HL-60/S4 (cell line): ENCODE results near the gene NBPF3.

Experiments
- in situ Hi-C: fragments of 300-500 bp; cut with MboI; formaldehyde crosslinking; loops from 2 replicates; pipeline ENCODE4 v1.14.3; 2022; ENCODE audit warnings: low sequenced_read_pairs

The NBPF3 gene

GRCh38 chr1:21491488-21492355 is 51.8 kb downstream of the NBPF3 start:
- in situ Hi-C loops, result no loop called here

DNA sequence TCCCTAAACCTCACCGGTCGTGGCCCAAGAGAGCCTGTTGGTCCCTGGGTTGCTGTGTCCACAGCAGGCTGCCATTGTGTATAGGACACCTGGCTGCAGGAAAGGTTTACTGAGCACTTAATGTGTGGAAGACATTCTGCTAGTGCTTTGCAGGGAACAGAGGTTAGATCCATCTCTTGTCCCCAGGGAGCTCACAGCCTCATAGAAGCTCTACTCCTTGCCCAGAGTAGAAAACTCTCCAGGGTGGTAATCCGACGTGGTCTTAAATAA is 52.4 kb downstream of the NBPF3 start:
- in situ Hi-C loops, result no loop called here

GRCh38 chr1:21494196-21494595 is 54.3 kb downstream of the NBPF3 start:
- in situ Hi-C loops, result no loop called here

DNA sequence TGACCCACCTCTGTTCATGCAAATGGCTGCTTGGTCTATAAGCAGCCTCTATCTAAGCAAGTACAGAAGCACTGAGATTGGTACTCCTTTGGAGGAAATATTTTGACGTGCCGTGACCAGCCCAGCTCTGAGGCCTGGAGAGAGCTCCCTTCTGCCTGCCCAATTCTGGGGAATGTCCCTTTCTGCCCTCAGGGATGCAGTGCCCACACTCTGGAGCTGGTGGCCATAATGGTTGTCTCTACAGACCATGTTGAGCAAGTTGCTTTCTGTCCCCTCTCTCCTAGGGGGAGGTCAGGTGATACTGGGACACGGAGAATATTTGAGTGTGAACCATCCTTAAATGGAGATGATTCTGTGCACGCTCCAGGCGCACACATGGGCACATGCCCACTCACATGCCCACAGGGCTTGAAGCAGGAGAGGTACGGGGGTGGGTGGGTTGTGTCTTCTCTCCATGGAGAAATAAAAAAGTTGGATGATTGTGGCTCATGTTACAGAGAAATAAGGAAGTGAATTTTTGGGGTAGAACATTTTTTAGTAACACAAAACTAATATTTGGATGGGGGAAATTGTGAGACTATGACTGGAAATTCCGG is 55.4 kb downstream of the NBPF3 start:
- in situ Hi-C loops, result no loop called here

- in situ Hi-C loops, result no loop called here
Measured at GRCh38 chr1:21496063-21496462, 56.1 kb downstream of the NBPF3 start.

GRCh38 chr1:21496886-21497285 is 56.9 kb downstream of the NBPF3 start:
- in situ Hi-C loops, result no loop called here

DNA sequence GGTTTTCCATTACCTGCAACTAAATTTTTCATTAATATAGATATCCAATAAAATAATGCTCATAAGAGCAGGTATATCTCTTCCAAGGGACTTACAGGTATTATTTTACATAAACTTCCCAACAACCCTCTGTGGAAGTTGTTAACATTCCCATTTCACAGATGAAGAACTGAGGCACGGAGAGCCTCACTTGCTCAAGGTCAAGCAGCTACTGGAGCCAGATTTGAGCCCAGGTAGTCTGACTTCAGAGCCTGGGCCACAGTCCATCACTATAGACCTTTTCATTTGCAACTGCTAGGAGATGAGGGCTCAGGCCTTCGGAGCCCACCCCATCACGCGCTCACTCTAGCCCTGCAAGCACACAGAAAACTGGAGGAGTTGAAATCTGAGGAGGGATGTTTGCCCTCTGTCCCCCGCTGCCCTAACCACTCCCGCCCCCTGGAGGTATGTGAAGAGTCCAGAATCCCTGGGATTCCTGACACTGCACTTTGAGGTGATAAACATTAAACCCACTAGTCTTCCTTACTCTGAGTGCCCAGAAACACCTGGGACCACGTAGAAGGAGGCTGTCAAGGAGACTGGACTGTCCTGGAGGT is 57.6 kb downstream of the NBPF3 start:
- in situ Hi-C loops, result no loop called here

DNA sequence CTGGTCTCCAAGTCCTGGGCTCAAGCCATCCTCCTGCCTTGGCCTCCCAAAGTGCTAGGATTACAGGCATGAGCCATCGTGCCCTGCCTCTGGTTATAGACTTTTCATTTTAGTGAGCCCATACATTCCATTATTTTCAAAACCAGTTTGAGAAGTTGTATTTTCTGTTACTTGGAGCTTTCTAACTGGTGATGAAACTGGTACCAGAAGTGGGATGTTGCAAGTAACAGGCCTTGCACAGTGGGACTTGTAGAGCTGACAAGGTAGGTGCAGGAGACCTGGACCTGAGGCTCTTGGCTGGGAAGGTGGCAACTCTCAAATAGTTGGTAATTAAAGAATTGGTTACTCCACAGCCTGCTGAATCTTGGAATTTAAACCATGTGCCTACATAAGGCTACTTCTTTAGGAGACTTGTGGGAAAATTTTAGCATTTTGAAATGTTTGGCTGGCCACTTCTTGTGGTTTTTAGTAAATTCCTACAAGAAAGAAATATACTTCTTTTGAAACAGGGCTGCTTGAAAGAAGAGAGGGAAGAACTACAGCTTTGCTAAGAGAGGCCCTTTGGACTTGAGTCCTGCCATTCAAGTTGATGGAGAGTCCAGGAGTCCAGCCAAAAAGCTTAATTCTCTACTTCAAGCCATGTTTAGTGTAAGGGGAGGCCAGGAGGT is 59.5 kb downstream of the NBPF3 start:
- in situ Hi-C loops, result no loop called here

DNA sequence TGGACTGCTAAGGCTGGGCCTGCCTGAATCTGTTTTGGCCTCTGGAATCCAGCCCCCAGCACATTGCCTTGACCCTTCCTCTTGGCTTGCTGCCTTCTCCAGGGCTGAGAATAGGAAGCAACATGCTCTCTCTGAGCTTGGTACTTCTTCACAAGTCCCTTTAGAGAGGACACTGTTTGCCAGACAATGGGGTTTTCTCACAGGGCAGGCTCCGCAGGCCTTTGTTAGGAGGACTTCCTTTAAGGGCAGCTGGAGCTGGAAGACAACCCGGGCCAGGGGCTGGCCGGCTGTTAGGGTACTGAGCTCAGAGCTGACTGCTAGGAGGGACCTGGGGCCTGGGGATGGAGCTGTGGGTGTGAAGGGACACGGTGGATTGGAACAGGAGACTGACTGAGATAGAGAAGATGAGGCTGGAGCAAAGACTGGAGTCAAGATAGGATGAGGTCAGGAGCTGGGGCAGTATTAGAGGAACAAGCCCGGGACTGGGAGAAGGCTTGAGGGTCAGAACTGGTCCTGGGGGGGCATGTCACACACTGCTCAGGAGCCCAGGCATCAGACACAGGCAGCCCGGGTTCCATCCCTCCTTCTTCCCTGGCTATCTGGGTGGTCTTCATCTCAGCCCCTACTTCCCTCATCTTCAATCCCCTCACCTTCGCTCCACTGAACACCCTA is 63.9 kb downstream of the NBPF3 start:
- in situ Hi-C loops, result no loop called here

- in situ Hi-C loops, result no loop called here
Measured at GRCh38 chr1:21506804-21507203, 66.9 kb downstream of the NBPF3 start.

GRCh38 chr1:21507511-21508270 is 67.8 kb downstream of the NBPF3 start:
- in situ Hi-C loops, result no loop called here

DNA sequence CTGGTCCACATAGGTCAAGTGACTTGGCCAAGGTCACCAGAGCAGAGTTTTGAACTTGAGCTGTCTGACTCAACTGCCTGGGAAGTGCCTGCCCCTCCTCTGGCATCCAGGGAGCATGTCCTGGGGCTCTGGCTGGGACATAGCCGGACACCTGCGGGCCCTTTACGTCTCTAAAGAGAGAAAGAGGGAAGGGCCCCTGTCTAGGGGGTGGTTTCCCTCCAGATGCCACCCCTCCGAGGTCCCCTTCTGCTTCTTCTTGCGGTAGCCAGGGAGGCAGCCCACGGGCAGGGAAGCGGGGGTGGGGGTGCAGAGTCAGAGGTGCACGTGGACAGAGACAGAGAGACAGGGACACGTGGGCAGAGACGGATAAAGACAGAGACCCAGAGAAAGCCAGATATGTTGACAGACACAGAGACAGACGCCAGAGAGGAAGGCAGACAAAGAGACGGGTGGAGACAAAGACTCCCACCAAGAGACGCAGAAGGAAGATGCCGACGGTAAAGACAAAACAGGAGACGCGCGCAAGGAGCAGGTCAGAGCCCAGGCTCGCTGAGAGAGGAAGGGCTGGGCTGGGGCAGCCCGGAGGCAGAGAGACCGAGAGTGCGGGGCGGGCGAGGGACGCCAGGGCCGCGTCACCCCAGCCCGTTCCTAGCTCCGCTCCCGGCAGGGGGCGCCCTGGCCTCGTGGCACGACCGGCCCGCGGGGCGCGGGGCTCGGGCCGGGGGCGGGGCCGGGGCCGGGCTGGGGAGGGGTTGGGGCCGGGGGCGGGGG is 68.8 kb downstream of the NBPF3 start:
- in situ Hi-C loops, result no loop called here

- in situ Hi-C loops, result no loop called here
Measured at GRCh38 chr1:21509351-21510112, 69.6 kb downstream of the NBPF3 start, which contains the start of gene ALPL. Gene ALPL, plus strand, starts transcription at chr1:21509423. Its CDS starts 44,659 bp downstream, at chr1:21554082.

DNA sequence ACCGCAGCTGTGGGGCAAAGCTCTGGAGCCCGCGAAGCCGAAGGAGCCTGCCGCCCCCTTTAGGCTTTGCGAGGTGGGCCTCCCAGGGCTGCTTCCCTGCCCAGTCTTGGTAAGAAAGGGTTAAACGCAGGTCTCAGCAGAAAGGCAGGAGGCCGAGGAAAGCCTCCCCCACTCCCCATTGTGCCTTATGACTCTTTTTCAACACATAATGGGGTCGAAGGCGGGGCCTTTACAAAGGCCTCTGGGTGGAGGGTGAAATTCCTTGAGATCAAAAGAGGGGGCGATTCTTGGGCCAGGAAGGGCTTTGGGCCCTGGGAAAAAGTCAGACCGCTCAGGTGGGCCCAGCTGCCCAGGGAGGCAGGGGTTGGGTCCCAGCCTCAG is 70.2 kb downstream of the NBPF3 start:
- in situ Hi-C loops, result no loop called here

DNA sequence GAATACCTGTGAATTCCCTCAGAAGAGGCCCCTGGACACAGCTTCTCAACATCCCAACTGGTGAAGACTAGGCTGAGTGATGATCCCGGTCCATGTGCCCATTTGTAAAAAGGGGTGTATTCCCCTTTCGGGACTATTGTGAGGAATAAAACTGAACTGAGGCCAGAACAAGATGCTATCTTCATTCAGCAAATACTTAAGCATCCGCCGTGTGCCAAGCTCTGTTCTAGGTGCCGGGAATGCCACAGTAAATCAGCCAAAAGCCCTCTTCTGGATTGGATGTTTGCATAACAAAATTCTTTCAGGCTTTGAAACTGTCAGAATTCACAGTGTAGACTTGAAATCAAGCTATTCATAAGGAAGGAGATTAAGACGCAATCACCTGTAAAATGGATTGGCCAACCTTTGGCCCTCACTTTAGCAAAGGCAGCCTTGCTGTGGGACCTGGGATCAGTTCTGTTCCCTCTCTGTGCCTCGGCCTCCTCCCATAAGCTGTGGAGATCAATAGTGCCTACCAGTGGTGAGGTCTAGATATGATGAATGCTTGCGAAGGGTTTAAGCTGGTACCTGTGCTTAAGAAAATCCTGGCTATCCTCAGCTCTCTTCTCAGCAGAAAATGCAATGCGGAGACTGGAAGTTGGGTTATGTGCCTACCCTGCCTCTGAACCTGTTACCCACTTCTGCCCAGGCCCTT is 71.1 kb downstream of the NBPF3 start:
- in situ Hi-C loops, result no loop called here

DNA sequence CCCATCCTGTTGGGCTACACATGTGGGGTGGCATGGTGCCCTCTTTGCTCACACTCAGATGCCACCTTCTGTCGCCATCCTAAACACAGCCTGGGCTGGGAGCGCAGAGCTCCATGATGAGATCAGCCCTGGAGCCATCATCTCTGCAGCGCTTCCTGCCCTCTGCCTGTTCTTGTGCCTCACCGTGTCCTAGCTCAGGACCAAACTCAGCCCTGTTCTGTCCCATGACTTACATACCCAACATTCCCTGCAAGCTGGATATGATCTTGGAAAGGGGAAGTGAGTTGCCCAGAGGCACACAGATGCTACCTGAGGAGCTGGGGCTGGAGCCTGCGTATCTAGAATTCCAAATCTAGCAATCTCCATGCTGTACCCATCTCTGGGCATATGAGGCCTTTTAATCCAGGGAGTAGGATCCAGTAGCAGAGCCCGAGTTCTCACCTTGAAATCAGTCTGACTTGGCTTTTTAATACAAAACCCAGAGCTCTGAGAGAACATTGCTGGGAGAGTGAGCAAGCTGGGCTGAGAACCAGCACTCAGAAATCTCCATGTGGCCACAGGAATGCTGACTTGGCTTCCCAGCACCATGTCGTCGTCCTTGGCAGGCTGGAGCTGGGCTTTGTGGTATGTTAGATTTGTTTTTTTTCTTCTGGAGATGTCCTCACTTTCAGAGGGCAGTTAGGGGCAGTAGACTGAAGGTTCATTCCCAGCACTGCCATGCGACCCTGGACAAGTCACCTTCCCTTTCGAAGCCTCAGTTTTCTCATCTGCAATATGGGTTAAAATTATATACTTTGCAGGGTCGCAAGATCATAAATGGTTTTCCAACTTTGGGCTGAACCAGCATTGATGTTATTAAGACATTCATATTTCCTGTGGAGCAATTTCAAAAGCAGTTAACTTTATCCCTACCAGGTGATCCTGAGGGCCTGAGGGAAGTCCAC is 71.9 kb downstream of the NBPF3 start:
- in situ Hi-C loops, result no loop called here

GRCh38 chr1:21514245-21514644 is 74.3 kb downstream of the NBPF3 start:
- in situ Hi-C loops, result no loop called here
